NCI-H345 treated with DMSO at 0.1 percent for 48 hours (cell line): Measurements from ENCODE around the gene PHLDB1.
A peak's percentile ranks its signal among the peaks of the same experiment; 100 is the strongest.
"Not testable (repeated sequence)": the region's sequence is repeated elsewhere in the genome, so short reads cannot be mapped to it uniquely, and the experiment has no call there.

ENCODE experiments used
- DNase-seq: peaks from one replicate; lab custom pipeline; 2025; ENCODE audit not compliant: unreplicated experiment; lab: John Stamatoyannopoulos, UW

Gene PHLDB1

GRCh38 chr11:118684187-118684586 lies 76.8 kb downstream of the PHLDB1 start:
- DNase-seq: no peak

DNA sequence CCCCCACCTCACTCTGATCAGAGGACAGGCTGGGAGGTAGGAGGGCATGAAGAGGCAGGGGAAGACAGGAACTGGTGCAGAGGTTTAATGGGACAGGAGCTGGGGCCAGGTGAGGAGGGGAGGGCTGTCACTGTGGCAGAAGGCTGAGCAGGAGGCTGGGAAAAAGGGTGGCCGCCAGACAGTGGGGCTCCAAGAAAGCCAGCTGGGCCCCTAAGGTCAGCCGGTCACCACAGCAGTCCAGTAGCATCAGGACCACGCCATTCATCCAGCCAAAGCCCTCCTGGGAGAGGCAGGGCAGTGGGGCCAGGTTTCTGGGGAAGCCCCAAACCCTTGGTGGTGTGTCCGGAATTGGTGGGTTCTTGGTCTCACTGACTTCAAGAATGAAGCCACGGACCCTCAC lies 80.5 kb downstream of the PHLDB1 start:
- DNase-seq: no peak

DNA sequence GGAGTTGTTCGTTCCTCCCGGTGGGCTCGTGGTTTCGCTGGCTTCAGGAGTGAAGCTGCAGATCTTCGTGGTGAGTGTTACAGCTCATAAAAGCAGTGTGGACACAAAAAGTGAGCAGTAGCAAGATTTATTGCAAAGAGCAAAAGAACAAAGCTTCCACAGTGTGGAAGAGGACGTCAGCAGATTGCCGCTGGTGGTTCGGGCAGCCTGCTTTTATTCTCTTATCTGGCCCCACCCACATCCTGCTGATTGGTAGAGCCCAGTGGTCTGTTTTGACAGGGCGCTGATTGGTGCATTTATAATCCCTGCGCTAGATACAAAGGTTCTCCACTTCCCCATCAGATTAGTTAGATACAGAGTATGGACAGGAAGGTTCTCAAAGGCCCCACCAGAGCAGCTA lies 80.9 kb downstream of the PHLDB1 start:
- not testable (repeated sequence) for DNase-seq

- no peak for DNase-seq
Measured at GRCh38 chr11:118688851-118689502, 81.6 kb downstream of the PHLDB1 start.

DNA sequence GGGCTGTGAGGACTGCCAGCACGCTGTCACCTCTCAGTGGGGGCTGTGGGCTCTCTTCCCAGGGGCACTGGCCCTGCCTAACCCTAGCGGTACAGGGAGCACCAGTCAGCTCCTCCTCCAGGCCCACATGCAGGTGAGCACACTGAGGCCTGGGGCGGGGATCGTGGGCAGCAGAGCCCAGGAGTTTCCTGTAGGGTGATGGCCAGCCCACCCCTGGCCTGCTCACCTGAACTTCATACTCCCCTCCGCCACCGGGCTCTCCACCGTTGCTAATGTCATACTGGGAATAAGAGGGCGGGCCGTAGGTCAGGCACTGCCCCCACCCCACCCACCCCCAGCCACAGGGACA lies 82.1 kb downstream of the PHLDB1 start:
- no peak for DNase-seq

DNA sequence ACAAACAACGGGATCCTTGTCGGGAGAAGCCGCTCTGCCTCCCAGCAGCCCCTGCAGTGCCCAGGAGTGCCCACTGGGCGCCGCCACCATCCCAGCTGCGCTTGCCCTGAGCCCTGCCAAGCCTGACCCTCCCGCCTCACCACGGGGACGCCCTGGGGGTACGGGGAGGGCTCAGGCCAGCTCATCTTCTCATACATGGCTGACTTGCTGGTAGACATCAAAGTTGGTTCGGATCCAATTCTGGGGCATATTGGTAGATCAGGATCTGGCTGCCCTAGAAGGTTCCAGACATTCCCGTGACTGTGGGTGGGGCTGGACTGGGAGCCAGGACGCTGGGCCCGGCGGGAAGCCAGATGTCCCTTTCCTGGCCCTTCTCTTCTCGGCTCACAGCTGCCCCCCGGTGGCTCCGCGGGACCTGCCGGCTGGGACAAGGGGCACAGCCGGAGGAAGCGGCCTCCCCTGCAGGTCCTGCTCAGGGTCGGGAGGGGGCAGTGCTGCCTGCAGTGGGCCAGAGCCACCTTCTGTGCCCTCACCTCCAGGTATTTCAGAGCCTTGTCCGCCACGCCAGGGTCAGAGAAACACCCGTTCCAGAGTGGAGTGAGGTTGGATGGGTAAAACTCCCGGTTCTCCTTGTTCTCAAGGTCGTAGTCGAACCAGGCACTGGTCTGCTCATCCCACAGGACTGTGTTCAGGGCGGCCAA lies 82.6 kb downstream of the PHLDB1 start:
- DNase-seq: peak; percentile 61

DNA sequence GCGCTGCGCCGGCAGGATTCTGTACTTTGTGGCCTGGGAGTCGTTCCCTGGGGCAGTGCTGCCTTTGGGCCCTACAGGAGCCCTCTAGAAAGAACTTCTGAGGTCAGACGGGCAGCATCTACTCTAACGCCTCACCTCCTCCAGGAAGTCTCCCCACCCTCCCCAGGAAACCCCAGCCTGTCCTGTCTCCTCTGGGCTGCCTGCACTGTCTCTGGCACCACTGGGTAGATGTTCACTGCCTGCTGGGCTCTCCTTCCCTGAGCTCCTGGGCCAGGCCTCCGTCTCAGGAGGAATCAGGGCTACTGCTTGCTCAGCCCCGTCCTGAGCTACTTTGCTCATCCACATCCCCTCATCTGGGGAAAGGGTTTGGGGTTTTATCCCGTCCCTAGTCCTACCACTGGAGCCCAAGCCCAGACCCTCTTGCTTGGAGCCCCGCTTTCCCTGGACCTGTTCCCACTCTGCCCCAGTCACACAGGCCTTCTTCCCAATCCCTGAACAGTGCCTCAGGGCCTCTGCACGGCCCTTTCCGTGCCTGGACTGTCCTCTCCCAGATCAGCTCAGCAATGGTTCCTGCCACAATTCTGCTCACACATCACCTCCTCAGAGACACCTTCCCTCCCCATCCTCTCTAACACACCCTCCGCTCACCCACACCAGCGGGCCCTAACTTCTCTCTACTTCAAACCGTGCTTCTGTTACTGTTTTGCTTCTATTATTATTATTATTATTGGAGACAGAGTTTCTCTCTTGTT lies 83.3 kb downstream of the PHLDB1 start:
- DNase-seq: no peak

DNA sequence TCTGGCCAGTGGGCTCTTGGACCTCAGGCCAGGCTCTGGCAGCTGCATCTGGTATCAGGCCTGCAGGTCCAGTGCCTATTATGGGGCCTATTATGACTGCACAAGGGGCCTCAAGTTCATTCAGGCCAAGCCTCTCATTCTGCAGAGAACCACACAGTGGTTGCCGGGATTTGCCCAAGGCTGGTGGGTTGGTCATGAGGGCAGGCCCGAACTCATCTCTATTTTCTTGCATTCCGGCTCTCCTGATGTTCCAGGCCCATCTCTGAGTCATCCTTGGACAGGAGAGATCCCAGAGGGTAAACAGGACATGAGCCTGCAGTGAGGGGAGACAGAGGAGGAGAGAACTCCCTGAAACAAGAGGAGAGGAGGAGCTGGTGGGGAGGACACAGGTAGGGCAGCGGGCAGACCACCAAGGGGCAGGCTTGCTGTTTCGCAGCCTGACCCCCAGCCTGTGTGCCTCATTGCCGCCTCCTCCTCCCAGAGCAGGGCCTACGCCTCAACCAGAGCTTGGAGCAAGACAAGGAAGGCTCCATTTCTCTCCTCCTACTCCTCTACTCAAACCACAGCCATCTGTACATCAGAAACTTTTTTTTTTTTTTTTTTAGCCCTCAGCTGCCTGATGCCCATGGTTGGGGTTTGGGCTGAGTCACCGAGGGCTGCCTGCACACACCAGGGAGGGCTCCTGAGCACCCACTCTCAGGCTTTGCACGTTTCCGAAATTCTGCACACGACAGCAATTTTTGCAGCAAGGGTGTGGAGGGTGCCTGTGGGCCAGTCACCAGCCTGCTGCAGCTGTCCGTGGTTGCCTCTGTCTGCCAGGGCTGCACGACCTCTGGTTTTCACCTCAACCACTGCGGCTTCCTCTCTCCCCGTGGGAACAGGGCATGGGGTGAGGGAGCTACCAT lies 84.8 kb downstream of the PHLDB1 start:
- DNase-seq: no peak

- DNase-seq: no peak
Measured at GRCh38 chr11:118694185-118694584, 86.8 kb downstream of the PHLDB1 start.

DNA sequence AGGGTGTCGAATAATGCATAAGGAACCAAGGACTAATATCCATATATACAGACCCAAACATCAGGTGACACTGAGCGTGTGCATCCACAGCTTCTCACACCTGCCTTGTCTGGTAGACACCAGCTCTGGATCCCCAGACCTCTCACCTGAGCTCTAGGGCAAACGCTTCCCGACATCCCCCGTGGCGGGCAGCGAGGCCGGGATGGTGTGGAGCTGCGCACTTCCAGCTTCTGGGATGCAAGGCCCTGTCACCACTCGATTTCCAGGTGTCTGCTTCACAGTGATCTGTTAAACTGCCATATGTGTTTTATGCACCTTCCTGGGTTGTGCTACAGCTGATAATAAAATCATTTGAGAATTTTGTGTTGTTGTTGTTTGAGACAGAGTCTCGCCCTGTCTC lies 87.4 kb downstream of the PHLDB1 start:
- DNase-seq: no peak

DNA sequence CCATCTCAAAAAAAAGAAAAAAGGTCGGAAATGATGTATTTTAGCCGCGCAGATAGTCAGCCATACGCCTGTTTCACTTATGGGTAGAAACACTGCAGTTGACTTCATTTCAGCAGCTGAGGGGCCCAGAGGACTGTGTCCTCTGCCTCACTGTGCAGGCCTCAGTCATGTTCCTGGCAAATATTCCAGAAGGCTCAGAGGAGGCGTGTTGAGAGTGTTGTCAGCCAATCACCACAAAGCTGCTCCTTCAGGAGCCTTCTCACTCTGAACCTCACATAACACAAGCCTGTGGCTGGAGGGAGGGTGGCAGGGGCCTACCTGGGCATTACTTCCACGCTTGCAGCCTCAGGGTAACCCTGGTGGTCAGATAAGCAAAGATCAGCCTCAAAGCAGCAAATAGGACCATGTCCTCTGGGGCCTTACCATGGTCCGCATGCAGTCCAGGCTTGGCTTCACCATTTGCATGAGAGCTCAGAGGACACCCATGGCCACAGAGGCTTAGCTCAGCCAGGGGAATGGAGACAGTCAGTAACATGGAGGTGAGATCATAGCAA lies 89.3 kb downstream of the PHLDB1 start:
- no peak for DNase-seq

GRCh38 chr11:118697346-118697745 lies 89.9 kb downstream of the PHLDB1 start:
- no peak for DNase-seq

- no peak for DNase-seq
Measured at GRCh38 chr11:118699506-118700220, 92.2 kb downstream of the PHLDB1 start.

DNA sequence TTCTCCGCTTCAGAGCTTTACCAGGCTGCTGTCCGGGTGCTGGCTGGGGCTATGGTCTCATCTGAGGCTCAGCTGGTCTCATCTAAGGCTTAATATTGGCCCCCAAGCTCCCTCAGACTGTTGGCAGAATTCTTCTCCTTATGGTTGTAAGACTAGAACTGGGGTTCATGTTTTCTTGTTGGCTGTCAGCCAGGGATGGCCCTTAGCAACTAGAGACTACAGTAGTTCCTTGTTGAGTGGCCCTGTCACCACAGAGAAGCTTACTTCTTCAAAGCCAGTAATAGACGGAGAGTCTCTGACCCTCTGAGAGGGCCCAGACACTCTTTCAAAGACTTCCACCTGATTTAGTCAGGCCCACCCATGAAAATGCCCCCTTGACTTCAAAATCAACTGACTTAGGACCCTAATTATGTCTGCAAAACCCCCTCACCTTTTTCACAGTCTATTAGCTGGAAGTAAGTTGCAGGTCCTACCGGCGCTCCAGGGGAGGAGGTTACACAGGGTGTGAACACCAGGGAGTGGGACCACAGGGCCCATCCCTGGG lies 96.2 kb downstream of the PHLDB1 start:
- DNase-seq: no peak

DNA sequence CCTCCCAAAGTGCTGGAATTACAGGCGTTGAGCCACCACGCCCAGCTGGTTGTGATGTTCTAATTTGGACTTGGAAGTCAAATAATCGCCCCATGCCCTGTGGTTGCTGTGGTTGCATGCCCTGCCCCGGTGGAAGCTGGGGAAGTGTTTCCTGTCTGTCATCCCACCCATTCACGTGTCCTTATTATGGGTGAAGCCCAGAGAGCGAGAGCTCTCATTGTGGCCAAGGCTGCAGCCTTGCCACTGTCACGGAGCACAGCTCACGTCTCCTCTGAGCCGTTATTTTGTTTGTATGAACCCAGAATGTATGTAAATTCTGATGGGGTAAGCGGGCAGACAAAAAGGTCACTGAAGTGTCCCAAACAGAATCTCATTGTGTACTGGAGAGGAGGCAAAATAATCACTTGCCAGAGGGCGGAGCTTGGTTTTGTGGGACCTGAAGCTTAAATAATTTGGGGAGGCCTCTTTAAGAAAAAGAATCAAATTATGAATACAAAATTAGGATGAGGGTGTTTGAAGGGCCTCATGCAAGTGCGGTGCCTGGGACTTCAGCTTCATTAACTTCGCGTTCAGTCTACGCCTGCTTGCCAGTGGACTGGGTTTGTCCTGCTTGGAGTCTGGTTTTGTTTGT lies 97.8 kb downstream of the PHLDB1 start:
- no peak for DNase-seq

DNA sequence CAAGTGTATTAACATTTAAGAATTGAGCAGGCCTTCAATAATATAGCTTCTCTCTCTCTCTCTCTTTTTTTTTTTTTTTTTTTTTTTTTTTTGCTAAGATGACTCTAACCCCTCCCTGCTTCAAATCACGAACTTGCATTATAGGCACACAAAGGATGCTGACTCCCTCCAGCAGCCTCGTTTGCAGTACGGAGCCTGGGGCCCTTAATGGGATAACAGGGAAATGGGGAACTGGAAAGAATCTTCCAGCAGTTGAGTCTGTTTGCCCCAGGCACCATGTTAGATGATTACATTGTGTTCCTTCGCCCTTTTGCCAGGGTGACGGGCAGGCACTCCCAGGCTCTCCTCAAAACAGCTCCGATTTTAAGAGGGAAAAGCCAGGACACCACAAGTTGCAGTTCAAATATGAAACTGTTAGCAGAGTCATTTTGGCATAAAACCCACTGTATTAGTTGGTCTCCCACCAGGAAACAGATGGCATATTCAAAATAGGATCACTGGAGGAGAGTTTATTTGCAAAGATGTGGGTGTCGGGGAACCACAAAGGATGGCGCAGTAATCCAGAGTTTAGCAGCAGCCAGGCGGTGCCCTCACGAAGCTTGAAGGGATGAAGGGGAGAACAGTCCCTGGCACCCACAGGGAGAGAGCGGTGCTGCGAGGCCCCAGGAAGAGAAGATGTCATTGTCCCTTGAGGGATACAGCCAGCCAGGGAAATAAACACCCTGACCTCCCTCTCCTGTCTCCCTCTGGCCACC lies 98.6 kb downstream of the PHLDB1 start:
- DNase-seq: no peak

DNA sequence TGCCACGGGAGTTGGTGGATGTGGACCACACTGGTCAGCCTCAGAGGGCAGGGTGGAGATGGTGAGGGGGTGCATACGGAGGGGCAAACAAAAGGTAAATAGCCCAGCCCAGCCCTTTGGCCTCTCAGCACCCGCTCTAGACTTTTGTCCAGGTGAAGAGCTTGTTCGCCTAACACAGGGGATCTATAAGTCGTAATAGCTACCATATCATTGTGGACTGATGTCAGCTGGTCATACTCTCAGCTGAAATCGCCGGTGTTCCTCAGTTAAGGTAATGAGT lies 99.1 kb downstream of the PHLDB1 start:
- no peak for DNase-seq
